Esophagus squamous epithelium (tissue), 4 donors: ENCODE data around the gene PGBD1.

Experiments used
- POLR2A ChIP-seq, 4 donors: fragments of 450-650 bp; IDR thresholded peaks; one replicate each; pipeline ENCODE4 v1.6.1; 2017; ENCODE audit warnings: antibody characterized with exemption in 4 of 4, mild to moderate bottlenecking in 4 of 4, moderate library complexity in 3 of 4
- TF ChIP-seq, protein P1 (sequence below), 6 experiments: fragments of 450-650 bp in 4 of 6; fragments of 200-600 bp in 2 of 6; sonication (generic) in 2 of 6; IDR thresholded peaks; one replicate each; pipeline ENCODE4 v1.5.1; 2016 to 2019; ENCODE audit warnings: antibody characterized with exemption in 6 of 6, mild to moderate bottlenecking in 4 of 6, moderate library complexity in 4 of 6

DNA sequence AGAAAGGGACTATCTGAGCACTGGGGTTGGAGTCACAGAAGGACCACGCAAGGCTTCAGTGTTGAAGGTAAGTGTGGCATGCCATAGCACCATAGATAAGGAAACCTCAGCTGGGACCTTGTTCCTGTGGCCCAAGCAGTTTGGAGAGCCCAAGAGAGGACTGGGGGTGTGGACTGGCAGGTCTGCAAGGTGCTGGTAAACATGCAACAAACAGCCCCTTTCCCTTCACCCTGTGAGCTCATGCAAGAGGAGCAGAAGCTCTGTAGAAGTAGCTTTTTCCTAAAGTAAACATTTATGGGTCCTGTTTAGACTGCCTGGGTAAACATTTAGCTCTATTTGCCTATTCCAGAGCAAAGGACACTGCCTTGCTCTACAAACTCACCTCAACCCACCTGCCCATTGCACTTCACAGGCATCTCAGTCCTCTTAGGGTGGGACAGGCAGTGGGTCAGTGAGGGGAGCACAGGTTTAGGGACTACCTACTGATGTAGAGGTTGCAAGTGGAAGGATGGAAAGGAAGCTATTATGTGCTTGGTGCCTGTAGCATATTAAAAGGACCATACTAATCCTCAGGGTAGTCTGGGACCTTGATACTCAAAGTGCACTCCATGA, 42.5 kb downstream of the PGBD1 start:
- TF ChIP-seq, protein P1, sequence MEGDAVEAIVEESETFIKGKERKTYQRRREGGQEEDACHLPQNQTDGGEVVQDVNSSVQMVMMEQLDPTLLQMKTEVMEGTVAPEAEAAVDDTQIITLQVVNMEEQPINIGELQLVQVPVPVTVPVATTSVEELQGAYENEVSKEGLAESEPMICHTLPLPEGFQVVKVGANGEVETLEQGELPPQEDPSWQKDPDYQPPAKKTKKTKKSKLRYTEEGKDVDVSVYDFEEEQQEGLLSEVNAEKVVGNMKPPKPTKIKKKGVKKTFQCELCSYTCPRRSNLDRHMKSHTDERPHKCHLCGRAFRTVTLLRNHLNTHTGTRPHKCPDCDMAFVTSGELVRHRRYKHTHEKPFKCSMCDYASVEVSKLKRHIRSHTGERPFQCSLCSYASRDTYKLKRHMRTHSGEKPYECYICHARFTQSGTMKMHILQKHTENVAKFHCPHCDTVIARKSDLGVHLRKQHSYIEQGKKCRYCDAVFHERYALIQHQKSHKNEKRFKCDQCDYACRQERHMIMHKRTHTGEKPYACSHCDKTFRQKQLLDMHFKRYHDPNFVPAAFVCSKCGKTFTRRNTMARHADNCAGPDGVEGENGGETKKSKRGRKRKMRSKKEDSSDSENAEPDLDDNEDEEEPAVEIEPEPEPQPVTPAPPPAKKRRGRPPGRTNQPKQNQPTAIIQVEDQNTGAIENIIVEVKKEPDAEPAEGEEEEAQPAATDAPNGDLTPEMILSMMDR (IDR thresholded peaks at IDR 0.05), result no peak
- TF ChIP-seq POLR2A (IDR thresholded peaks at IDR 0.05), result no peak
